Measurements from ENCODE around the gene CD8A. TPM values are rescaled to one million over a fixed set of nuclear protein-coding genes. Genes with fewer than 3 reads are reported as not detected.
A peak's percentile ranks its signal among the peaks of the same experiment; 100 is the strongest.
"Not testable (repeated sequence)": the region's sequence is repeated elsewhere in the genome, so short reads cannot be mapped to it uniquely, and the experiment has no call there.

The CD8A gene
- total RNA-seq, 2 experiments from 2014 or later = 4.1 to 4.8 TPM

DNA sequence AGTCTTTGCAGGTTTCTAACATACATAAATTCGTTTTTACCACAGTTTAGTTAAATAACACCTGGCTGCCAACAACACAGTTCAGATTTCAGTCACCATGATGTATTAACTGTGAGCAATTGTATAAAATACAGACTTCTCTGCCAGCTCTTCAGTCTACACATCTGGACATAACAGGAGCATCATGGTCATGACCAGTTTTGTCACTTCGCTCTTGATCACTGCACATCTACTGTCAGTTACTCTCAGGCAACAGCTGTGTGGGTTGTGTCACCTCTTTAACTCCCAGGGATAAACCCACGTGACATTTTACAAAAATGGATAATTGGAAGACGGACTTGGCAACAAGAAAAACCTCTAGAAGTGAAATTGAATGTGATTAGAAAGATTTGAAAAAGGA is 30.3 kb downstream of the CD8A start:
- peaks cover 30% of the 10 kb centered on the region for H3K36me3 Mint-ChIP-seq (ENCODE audit: low read depth)
- H3K27me3 Mint-ChIP-seq = no peaks in the 10 kb centered on the region
- H3K4me3 Mint-ChIP-seq = no peak overlapping the region
- ChIA-PET CTCF (no interaction called here), POLR2A (interaction anchor here (1.2 kb wide), 1 partner anchor 12 kb away, joined by 3 read pairs; no protein-coding TSS in a partner anchor)
- no peaks in the 10 kb centered on the region for H3K9me3 Mint-ChIP-seq
- peak overlapping the region; percentile 7 for H3K27ac Mint-ChIP-seq
- peaks cover 10% of the 10 kb centered on the region for H3K4me1 Mint-ChIP-seq
- DNase-seq = no peak

- POLR2A ChIA-PET = interaction anchor here (1.2 kb wide), 1 partner anchor 317 kb away, joined by 3 read pairs; the partner anchor contains the start of gene KDM3A
- DNase-seq = no peak
- peaks cover 30% of the 10 kb centered on the region for H3K36me3 Mint-ChIP-seq (ENCODE audit: low read depth)
- H3K9me3 Mint-ChIP-seq = no peaks in the 10 kb centered on the region
- CTCF ChIA-PET = no interaction called here
- H3K27me3 Mint-ChIP-seq = no peaks in the 10 kb centered on the region
- H3K4me3 Mint-ChIP-seq = no peak overlapping the region
- H3K4me1 Mint-ChIP-seq = peaks cover 4% of the 10 kb centered on the region
- H3K27ac Mint-ChIP-seq = no peak overlapping the region
These were observed 32.3 kb downstream of the CD8A start for GRCh38 chr2:86758405-86758804.

- peaks cover 58% of the 10 kb centered on the region for H3K36me3 Mint-ChIP-seq (ENCODE audit: low read depth)
- H3K27ac Mint-ChIP-seq = no peak overlapping the region
- ChIA-PET CTCF (interaction anchor here (3.0 kb wide), 1 partner anchor 11 kb away, joined by 18 read pairs; no protein-coding TSS in a partner anchor), POLR2A (interaction anchor here (1.1 kb wide), 1 partner anchor 9 kb away, joined by 3 read pairs; no protein-coding TSS in a partner anchor)
- peaks cover 14% of the 10 kb centered on the region for H3K9me3 Mint-ChIP-seq
- H3K4me3 Mint-ChIP-seq = no peak overlapping the region
- H3K4me1 Mint-ChIP-seq = no peaks in the 10 kb centered on the region
- no peaks in the 10 kb centered on the region for H3K27me3 Mint-ChIP-seq
- no peak for DNase-seq
These were observed 37.1 kb downstream of the CD8A start for GRCh38 chr2:86753606-86754005.

DNA sequence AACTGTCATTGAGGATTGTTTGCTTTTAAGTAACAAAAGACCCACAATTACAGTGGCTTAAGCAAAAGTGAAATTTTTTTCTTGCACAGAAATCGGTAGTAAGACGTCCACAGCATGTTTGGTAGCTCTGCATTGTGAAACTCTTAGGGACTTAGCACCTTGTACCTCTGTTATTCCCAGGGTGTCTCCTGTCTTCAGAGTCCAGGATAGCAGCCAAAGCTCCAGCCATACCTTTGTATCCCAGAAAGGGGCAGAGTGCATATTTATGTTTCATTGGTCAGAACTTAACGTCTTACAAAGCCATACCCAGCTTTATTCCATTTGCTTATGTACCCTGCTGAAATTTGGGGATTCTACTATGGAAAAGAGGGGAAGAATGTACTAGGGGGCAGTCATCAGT is 37.8 kb downstream of the CD8A start:
- H3K36me3 Mint-ChIP-seq (ENCODE audit: low read depth) = peaks cover 58% of the 10 kb centered on the region
- CTCF ChIA-PET = interaction anchor here (3.0 kb wide), 1 partner anchor 12 kb away, joined by 18 read pairs; no protein-coding TSS in a partner anchor
- peaks cover 14% of the 10 kb centered on the region for H3K9me3 Mint-ChIP-seq
- H3K4me1 Mint-ChIP-seq = no peaks in the 10 kb centered on the region
- POLR2A ChIA-PET = no interaction called here
- H3K27me3 Mint-ChIP-seq = no peaks in the 10 kb centered on the region
- H3K4me3 Mint-ChIP-seq = no peak overlapping the region
- DNase-seq = no peak
- no peak overlapping the region for H3K27ac Mint-ChIP-seq

- Mint-ChIP-seq H3K36me3 (ENCODE audit: low read depth) (peaks cover 59% of the 10 kb centered on the region), H3K27ac (no peak overlapping the region), H3K9me3 (peaks cover 14% of the 10 kb centered on the region), H3K4me1 (peaks cover 5% of the 10 kb centered on the region), H3K4me3 (no peak overlapping the region), H3K27me3 (no peaks in the 10 kb centered on the region)
- ChIA-PET POLR2A (no interaction called here), CTCF (interaction anchor here (3.0 kb wide), 1 partner anchor 13 kb away, joined by 18 read pairs; no protein-coding TSS in a partner anchor)
- no peak for DNase-seq
These were observed 38.9 kb downstream of the CD8A start for GRCh38 chr2:86751778-86752177.

GRCh38 chr2:86750240-86750839 is 40.4 kb downstream of the CD8A start:
- H3K4me1 Mint-ChIP-seq = peaks cover 6% of the 10 kb centered on the region
- POLR2A ChIA-PET = no interaction called here
- no peak for DNase-seq
- peaks cover 53% of the 10 kb centered on the region for H3K36me3 Mint-ChIP-seq (ENCODE audit: low read depth)
- CTCF ChIA-PET = no interaction called here
- no peak overlapping the region for H3K27ac Mint-ChIP-seq
- H3K4me3 Mint-ChIP-seq = no peak overlapping the region
- H3K27me3 Mint-ChIP-seq = no peaks in the 10 kb centered on the region
- H3K9me3 Mint-ChIP-seq = peaks cover 14% of the 10 kb centered on the region

- peaks cover 55% of the 10 kb centered on the region for H3K36me3 Mint-ChIP-seq (ENCODE audit: low read depth)
- H3K27me3 Mint-ChIP-seq = no peaks in the 10 kb centered on the region
- H3K4me3 Mint-ChIP-seq = no peak overlapping the region
- H3K9me3 Mint-ChIP-seq = peaks cover 14% of the 10 kb centered on the region
- ChIA-PET POLR2A (interaction anchor here (0.9 kb wide), 1 partner anchor 13 kb away, joined by 3 read pairs; no protein-coding TSS in a partner anchor), CTCF (interaction anchor here (1.8 kb wide), 1 partner anchor 16 kb away, joined by 4 read pairs; no protein-coding TSS in a partner anchor)
- DNase-seq = no peak
- peaks cover 8% of the 10 kb centered on the region for H3K4me1 Mint-ChIP-seq
- no peak overlapping the region for H3K27ac Mint-ChIP-seq
These were observed 42.7 kb downstream of the CD8A start for GRCh38 chr2:86747711-86748639.

GRCh38 chr2:86746939-86747338 is 43.8 kb downstream of the CD8A start:
- no peak for DNase-seq
- CTCF ChIA-PET = no interaction called here
- no peaks in the 10 kb centered on the region for H3K27me3 Mint-ChIP-seq
- no peak overlapping the region for H3K27ac Mint-ChIP-seq
- POLR2A ChIA-PET = no interaction called here
- no peak overlapping the region for H3K4me3 Mint-ChIP-seq
- H3K9me3 Mint-ChIP-seq = peaks cover 14% of the 10 kb centered on the region
- peaks cover 12% of the 10 kb centered on the region for H3K4me1 Mint-ChIP-seq
- H3K36me3 Mint-ChIP-seq (ENCODE audit: low read depth) = peaks cover 49% of the 10 kb centered on the region

GRCh38 chr2:86744152-86744551 is 46.6 kb downstream of the CD8A start:
- ChIA-PET CTCF (no interaction called here), POLR2A (no interaction called here)
- Mint-ChIP-seq H3K27ac (no peak overlapping the region), H3K27me3 (no peaks in the 10 kb centered on the region), H3K4me3 (no peak overlapping the region), H3K9me3 (peaks cover 3% of the 10 kb centered on the region), H3K4me1 (peaks cover 12% of the 10 kb centered on the region), H3K36me3 (ENCODE audit: low read depth) (peaks cover 29% of the 10 kb centered on the region)
- no peak for DNase-seq

- POLR2A ChIA-PET, CTCF ChIA-PET, H3K27me3 Mint-ChIP-seq, DNase-seq, H3K4me3 Mint-ChIP-seq, H3K27ac Mint-ChIP-seq, H3K9me3 Mint-ChIP-seq, H3K4me1 Mint-ChIP-seq: not testable (repeated sequence)
- H3K36me3 Mint-ChIP-seq (ENCODE audit: low read depth) = peaks cover 21% of the 10 kb centered on the region
These were observed 48.7 kb downstream of the CD8A start for GRCh38 chr2:86741889-86742498.

- DNase-seq, H3K4me3 Mint-ChIP-seq, H3K4me1 Mint-ChIP-seq, H3K27ac Mint-ChIP-seq, H3K27me3 Mint-ChIP-seq, CTCF ChIA-PET, POLR2A ChIA-PET, H3K9me3 Mint-ChIP-seq: not testable (repeated sequence)
- peaks cover 15% of the 10 kb centered on the region for H3K36me3 Mint-ChIP-seq (ENCODE audit: low read depth)
These were observed 50.8 kb downstream of the CD8A start for GRCh38 chr2:86739889-86740288.

DNA sequence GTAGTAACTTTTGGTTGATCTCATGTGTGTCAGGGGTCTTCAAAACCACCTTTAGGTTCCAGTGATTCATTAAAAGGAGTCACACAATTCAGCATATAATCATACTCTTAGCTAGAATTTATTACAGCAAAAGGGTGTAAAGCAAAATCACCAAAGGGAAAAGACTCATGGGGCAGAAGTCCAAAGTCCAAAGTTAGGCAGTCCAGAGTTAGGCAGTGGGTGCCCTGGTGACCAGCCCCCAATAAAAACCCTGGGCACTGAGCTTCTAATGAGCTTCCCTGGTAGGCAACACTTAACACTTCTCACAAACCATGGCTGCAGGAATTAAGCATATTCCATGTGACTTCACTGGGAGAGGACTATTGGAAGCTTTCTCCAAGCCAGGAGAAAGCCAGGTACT is 51.2 kb downstream of the CD8A start:
- H3K4me1 Mint-ChIP-seq, POLR2A ChIA-PET, CTCF ChIA-PET, H3K27ac Mint-ChIP-seq, H3K4me3 Mint-ChIP-seq, H3K27me3 Mint-ChIP-seq, H3K9me3 Mint-ChIP-seq, DNase-seq: not testable (repeated sequence)
- H3K36me3 Mint-ChIP-seq (ENCODE audit: low read depth) = peaks cover 13% of the 10 kb centered on the region

- CTCF ChIA-PET; H3K4me1 Mint-ChIP-seq; POLR2A ChIA-PET; H3K36me3 Mint-ChIP-seq (ENCODE audit: low read depth); H3K27ac Mint-ChIP-seq; H3K27me3 Mint-ChIP-seq; DNase-seq; H3K9me3 Mint-ChIP-seq; H3K4me3 Mint-ChIP-seq: not testable (repeated sequence)
These were observed 55.8 kb downstream of the CD8A start for GRCh38 chr2:86734896-86735295.
